Muscle of arm (tissue), 12 donors: ENCODE data around the gene CNTNAP2. TPM values are rescaled to one million over a fixed set of nuclear protein-coding genes. Genes with fewer than 3 reads are reported as not detected.

Source experiments
- DNase-seq: peaks from one replicate; pipeline ENCODE4 v3.0.0-alpha.2; 2013
- polyA plus RNA-seq, 12 donors: library from polyadenylated mRNA; unstranded; fragments of 120-200 nt; gene quantifications; one replicate each; pipeline ENCODE4 v1.2.1, GENCODE V29; 2013; ENCODE audit not compliant: insufficient read length in 12 of 12

CNTNAP2 gene
- polyA plus RNA-seq, 12 donors, result 7.4 to 16.1 (median 10.3) TPM; not detected in 1

DNA sequence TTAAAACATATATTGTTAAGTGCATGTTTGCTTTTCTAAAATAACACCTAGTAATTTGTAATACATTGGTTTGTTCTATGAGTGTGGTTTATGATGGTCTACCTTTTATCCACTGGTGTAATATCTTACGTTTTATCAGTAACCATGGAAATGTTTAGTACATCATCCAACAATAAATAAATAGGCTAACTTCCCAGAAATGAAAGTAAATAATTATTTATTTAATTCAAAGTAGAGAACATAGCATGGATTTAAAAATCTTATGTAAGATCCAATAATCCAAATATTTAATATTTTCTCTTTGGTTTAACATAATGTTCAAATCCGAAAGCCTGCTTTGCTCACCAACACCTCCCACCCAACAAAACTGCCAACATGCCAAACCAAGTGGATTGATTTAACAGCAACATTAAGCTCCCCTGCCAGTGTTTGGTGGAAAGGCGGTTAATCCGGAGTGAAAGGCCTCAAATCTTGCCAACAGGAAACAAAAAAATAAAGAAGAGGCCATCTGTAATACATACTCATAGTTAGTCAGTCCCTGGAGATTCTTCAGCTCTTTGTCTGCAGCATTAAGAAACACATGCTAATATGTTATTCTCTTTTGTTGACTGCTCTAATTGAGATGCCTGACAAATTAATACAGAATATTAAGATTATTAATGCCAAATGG lies 897.8 kb downstream of the CNTNAP2 start:
- DNase-seq, result peak; percentile 40

DNA sequence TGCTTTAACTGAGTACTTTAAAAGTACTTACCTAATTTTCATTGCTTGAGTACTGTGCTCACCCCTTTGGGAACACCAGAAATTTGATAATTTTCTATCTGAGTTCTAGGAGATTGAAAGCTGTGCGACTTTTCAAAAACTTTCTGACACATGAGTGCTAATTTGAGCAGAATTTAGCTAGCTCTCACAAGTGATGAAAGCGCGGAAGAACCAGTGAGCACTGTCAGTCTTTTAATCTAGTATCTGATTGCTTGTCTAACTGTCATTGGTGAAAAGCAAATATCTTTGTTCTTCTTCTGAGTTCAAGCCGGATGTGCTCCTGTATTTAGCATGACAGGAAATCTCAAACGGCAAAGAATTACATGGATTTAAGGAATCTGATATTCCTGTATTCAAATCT lies 899.4 kb downstream of the CNTNAP2 start:
- no peak for DNase-seq

DNA sequence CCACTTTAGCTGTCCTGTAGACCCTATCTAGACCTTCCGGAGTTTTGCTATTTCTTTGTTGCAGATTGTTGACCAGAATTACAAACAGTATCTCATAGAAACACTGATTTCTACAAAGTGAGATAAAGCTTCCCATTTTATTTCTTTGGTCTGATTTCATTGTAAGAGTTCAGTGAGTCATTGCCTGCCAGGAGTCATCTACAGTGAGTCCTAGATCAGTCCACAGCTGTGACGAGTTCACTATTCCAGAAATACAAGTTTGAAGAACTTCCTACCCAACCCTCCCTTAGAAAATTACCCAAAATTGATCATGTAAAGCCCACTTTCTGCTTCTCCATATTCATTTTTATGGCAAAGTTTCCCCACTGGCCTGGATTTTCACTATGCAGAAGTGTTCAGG lies 905.5 kb downstream of the CNTNAP2 start:
- no peak for DNase-seq

DNA sequence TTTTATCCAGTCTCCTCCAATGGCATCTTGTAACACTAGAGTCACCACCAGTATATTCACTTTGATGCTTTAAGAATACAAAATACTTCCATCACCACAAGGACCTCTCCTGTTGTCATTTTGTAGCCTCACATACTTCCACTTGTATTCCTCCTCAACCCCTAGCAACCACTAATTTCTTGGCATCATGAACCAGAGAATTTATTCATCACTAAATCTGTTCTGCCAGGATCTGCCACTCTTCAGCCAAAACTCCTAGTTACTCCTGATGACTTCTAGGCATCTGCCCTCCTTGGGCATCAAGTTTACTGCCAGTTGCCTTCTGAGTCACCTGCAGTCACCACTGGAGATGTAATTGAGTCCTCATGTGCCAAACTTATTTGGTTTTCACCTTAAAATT lies 906.8 kb downstream of the CNTNAP2 start:
- no peak for DNase-seq

DNA sequence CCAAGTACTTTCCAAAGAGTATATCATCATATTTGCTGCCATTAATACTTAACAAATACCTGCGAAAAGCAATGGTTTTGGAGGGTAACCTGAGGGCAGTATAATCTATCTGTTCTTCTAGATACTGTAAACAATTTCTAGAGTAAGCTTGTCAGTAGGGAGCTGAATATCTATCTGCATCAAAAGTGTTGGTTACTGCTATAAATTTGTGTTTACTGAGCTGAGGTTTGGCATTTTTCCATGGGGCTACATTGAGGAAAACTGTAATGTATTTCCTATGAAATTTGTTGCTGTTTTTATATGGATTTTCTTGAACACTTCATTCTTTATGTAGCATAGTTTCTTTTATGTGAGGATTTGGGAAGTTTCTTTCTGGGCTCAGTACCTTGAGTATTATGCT lies 913.4 kb downstream of the CNTNAP2 start:
- DNase-seq, result no peak

DNA sequence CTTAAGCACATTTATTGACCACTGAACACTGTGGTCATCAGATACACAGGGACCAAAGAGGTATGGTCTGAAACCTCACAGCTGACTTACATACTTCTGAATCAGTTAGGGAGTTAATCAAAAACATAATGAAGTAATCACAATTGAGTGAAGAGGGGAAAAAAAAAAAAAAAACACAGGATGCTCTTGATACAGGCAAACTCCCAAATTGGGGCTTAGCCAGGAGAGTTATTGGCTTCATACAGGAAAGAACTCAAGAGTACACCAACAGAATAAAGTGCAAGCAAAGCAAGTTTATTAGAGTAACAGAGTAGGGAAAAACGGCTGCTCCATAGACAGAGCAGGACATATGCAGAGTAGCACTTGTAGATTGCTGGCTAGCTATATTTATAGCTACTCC lies 917.0 kb downstream of the CNTNAP2 start:
- peak; percentile 84 for DNase-seq

DNA sequence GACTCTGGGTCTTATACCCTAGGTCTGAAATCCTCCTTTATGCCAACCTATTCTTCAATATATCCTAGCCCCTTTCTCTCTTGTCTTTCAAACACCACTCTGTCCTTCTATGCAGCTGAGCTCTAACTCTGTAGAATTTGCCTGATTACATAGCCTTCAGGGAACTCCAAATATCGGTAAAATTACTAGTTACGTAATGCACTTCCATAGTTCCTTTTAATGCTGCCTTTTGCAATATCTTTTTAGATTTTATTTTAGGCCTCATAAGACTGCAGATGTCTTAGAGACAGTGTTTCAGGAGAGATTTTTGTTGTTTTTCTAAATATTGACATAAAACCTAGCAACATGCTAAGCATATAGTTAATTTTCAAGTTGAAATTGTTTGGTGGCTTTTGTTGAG lies 924.8 kb downstream of the CNTNAP2 start:
- DNase-seq, result no peak

DNA sequence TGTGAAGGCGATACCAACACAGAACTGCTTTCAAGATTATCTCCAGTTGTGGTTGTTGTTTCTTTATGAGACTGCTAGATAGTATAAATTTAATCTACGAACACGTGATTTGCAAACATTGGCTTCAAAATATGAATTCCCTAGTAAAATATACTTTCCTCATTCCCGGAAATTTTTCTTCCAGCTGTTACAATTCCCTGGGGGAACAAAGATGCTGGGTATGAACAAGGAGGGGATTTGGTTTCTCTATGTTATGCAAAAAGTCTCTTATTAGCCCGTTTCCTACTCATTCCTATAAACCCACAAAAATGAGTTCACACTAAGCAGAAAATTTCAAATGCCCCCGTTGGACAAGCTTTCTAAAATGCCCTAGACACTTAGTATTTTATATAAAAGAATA lies 928.3 kb downstream of the CNTNAP2 start:
- no peak for DNase-seq

DNA sequence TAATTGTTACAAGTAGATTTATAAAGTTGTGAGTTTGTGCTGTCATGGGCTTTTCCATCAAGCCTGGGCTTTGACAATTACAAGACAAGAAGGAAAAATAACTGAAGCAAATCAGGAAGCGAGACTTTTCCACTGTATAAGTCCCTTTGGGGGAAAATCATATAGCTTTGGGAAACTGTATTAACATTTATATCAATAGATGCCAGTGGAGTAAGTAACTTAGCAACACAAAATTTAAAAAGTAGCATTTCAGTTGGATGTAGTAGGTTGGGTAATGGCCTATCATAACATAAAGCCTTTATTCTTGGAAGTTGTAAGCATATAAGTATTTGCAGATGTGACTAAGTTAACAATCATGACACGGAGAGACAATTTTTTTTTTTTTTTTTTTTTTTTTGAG lies 931.1 kb downstream of the CNTNAP2 start:
- DNase-seq, result peak; percentile 25

DNA sequence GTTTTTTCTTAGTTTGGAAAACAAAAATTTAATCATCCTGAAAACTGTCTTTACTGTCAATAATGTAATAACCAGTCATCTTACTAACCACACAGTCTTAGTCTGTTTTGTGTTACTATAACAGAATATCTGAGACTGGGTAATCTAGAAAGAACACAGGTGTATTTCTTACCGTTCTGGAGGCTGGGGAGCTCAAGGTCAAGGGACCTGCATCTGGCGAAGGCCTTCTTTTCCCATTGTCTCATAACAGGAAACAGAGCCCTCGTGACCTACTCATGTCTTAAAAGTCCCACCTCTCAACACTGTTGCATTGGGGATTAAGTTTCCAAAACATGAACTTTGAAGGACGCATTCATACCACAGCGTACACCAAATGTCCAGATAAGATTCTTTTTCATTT lies 932.3 kb downstream of the CNTNAP2 start:
- no peak for DNase-seq

DNA sequence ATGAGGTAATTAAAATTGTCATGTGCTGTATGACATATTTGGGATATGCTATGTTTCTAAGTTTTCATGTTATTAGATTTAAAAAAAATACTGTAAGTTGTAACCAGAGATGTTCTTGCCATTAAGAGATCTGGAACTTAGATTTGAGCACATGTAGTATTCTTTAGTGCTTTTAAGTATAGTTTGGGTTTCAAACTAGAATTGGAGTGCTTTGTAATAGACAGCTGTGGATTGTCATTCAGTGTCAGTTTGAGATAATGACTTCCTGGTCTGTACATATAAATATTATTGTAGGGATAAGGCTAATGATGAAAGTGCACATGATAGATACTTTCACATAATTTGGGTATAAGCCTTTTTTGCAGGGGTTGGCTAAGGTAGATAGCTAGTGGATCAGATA lies 936.2 kb downstream of the CNTNAP2 start:
- DNase-seq, result no peak

DNA sequence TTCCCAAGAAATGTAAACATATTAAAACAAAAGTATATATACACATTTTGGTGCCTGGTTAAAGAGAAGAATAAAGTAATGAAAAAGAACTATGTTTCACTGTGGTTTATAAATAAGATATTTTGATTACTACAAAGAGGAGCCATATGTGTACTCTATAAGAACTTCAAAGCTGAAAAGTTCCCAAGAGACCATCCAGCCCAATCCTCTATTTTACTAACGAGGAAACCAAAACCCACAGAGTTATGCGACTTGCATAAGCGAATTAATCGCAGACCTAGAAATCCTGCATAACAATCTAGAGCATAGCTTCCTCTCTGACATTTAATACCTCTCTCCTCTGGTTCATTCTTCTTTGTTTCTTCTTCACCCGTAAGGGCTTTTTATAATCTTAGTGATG lies 937.1 kb downstream of the CNTNAP2 start:
- no peak for DNase-seq

DNA sequence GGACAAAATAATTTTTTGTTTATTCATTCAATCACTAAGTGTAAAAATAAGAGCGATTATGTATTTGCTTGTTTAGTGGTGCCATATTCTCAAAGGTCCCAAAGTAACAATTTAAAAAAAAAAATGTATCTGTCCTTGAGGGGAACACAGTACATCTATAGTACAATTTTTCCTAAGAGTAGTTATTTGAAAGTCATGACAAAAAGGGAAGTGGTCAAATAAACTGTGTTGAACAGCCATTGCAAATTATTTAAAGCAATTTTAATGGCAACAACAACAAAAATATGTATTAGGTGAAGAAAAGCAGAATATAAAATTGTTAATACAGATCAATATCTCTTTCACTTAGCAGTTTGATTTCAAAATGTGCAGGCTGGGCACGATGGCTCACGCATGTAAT lies 943.5 kb downstream of the CNTNAP2 start:
- DNase-seq, result no peak

DNA sequence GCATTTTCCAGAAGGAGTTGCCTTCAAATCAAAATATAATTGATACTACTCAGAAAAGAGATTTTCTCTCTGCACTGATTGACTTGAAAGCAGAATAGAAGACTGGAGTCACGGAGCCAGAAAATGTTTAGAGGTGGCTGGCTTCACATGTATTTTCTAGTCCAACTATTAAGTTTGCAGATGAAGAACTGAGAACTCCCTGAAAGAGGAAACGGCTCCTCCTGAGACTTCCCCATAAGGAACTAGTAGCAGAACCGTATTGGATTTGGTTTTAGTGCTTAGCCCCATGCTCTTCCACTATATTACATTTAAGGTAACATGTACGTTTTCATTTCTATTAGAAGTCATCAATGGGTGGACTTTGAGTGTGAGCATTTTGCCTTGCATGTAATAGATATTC lies 946.3 kb downstream of the CNTNAP2 start:
- no peak for DNase-seq

DNA sequence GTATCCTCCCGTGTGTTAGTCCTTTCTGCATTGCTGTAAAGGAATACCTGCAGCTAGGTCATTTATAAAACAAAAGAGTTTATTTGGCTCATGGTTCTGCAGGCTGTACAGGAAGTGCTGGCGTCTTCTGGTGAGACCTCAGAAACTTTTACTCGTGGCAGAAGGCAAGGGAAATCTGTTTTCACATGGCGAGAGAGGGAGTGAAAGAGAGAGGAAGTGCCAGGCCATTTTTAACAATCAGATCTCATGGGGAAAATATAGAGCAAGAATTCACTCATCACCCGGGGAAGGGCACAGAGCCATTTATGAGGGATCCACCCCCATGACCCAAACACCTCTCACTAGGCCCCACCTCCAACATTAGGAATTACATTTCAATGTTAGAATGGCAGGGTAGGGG lies 952.2 kb downstream of the CNTNAP2 start:
- DNase-seq, result no peak

DNA sequence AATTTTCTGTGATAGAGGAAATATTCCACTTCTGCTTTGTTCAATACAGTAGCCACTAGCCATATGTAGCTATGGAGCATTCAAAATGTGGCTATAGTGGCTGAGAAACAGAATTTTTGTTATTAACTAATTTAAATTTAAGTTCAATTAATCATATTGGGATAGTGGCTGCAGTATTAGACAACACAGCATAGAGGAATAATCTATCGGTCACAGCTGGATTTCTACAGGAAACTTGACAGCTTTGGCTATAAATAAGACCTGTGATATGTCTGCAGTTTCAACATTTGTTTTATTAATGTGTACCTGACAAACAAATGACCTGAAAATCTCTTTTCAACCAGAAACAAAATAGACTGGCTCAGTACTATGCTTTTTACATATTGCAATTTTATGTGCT lies 953.2 kb downstream of the CNTNAP2 start:
- no peak for DNase-seq

DNA sequence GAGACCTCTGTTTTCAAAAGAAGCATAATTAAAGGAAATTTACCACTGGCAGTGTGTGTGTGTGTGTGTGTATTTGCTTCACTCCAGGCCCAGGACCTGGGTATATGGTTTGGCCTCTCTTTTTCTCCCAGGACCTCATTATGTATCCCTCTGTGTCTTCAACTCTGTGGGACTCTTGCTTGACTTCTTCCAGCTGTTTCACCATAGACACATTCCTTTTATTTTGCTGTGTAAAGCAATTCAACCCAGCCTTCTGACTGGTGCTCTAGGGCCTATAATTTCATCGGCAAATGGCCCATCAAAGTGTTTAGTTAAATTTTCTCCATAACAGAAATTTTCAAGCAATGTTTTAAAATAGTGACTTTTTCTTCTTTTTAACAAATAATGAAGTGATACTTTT lies 954.3 kb downstream of the CNTNAP2 start:
- no peak for DNase-seq

DNA sequence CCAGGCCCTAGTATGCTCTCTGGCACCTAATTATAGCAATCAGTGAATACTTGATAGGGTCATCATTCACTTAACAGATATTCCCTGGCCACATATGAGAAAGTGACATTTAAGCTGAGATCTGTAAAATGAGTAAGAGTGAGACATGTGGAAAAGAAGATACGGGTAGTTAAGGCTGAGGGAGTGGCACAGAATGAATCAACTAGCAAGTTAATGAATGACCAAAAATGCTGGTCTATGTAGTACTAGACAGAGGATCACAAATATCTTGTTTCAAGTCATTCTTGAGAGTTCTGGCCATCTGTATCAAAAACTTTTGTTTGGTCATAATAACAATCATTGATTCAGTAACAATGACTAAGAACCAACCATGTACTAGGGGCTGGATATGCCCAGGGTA lies 954.9 kb downstream of the CNTNAP2 start:
- DNase-seq, result no peak

DNA sequence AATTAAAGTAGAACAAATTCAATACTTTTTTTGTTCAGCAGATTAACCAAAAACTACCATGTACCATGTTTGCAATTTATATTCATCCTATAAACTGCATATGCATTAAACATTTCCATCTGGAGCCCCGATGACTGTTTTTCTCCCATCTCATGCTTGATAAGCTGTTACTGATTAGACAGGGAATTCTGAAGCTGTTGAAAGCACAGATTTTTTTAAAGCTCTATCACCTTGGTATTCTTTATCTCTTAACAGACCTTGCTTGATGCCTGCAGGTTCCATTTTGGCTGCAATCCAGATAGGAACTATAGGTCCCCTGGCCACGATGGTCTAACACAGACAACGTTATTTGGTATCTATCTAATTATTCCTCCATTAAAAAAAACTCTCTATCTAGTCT lies 961.7 kb downstream of the CNTNAP2 start:
- no peak for DNase-seq

DNA sequence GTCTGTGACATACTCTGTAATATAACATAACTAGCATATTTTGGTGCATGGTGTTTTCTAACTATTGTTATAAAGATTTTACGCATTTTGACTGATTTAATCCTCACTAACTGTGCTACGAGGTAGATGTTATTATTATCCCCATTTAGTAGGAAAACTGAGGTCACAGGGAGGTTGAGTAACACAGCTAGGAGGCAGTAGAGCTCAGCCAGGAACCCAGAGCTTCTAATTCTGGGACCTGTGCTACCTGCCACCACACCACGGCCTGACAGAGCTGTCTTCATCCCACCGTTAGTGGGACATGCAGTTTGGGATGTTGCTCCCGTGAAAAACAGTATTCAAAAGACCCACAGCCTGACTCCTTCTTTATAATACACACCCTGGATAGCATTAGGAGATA lies 962.5 kb downstream of the CNTNAP2 start:
- no peak for DNase-seq

DNA sequence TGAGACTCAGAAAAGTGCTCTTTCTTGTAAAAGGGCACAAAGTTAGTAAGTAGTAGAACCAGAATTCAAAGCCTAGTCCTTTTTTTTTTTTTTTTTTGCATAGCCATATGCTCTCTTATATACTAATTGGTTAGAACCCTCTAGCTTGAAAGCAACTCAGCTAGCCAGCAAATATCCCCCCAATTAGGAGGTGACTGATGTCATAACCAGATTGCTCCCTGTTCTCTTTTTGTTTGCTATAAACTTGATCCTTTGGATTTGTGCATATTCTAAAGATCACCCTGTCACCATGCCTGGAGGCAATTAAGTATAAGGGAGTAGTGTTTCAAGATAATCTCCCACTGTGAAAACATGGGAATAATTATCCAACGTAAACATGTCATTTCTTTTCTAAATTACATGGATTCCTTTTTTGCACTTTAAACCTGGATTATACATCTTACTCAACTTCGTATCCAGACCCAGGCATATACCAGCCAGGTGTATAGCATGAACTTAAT lies 963.4 kb downstream of the CNTNAP2 start:
- DNase-seq, result no peak

DNA sequence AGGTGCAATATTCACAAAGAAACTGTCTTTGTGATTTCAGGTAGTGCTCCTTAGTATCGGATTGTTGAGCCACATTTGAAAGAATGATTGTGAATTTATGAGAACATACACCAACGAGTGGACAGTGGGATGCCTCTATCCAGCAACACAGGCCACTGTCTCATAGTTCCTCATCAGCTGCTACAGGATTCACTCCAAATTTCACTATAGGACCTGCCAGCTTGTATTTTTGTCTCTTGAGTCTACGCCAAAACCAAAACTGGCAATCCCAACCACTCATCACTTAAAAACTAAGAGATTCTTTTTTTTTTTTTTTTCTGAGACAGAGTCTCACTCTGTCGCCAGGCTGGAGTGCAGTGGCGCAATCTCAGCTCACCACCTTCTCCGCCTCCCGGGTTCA lies 964.5 kb downstream of the CNTNAP2 start:
- DNase-seq, result no peak

DNA sequence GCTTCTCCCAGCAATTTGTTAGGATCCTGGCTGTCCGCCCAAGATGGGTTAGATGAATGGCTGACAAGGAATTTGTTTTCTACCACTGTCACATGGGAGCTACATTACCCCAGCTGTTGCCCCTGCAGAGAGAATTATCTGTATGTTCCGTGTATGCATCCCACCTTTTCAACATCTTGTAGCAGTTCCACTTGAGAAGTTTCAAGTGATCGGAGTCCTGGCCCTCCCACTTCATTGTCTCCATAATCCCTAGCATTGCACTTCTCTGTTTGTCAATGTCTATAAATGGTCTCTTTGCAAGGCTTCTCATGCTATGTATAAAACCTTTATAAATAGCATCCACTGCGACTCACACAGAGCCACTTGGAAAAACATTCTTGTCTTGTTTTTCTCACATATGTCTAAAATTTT lies 972.5 kb downstream of the CNTNAP2 start:
- no peak for DNase-seq

DNA sequence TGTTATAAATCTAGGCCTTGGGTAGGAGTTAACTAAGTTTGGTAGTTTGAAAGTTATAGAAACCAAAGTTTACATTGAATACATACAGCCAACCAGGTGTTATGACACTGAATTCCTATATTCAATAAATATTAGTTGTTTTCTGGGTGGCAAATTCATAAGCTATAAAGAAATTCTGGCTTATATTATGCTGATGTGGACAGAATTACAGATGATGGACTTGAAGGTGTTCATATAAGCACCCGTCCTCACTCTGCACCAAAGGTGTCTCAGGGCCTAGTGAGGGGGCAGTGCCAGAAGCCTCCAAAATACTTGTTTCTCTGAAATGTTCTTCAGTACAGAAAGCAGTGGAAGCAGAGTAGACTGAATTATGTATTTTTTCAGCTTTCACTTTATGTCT lies 973.0 kb downstream of the CNTNAP2 start:
- no peak for DNase-seq
